ELR (cell line): ENCODE results near the gene CFAP221.

Experiments used
- DNase-seq: peaks from one replicate; pipeline ENCODE4 v3.0.0-alpha.2; 2015; ENCODE audit warnings: low read depth

The CFAP221 gene

DNA sequence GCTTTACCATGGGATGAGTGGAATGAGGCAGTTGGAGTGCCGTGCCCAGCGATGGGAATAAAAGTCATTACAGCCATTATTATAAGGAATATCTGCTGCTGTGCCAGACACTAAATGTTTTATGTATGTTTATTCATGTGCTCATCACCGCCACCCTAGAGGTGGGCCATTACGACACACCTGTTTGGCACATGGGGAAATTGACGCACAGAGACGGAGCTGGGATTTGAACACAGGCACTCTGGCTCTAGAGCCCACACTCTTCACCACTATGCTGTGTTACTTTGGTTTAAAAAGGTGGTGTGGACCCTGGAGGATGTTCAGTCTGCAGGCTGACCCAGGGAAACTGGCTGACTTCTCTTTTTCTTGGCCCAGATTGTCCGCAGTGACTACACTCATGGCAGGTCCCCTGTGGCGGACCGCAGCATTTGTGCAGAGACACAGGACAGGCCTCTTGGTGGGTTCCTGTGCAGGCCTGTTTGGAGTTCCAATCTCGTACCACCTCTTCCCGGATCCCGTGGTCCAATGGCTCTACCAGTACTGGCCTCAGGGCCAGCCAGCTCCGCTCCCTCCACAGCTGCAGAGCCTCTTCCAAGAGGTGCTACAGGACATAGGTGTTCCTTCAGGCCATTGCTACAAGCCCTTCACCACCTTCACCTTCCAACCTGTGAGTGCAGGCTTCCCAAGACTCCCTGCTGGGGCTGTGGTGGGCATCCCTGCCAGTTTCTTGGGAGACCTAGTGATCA lies 136.4 kb downstream of the CFAP221 start:
- no peak for DNase-seq

DNA sequence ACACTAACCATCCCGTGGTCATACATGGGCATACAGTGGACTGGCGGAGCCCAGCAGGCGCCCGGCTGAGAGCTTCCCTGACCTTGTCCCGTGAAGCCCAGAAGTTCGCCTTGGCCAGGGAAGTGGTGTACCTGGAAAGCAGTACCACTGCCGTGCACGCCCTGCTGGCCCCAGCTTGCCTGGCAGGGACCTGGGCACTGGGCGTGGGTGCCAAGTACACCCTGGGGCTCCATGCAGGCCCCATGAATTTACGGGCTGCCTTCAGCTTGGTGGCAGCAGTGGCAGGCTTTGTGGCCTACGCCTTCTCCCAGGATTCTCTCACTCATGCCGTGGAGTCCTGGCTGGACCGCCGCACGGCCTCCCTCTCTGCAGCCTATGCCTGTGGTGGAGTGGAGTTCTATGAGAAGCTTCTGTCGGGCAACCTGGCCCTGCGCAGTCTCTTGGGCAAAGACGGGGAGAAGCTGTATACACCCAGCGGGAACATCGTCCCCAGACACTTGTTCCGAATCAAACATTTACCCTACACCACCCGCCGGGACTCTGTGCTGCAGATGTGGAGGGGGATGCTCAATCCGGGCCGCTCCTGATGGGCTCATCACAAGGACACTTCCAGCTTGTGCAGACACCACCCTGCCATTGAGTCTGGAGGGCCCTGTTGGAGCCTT lies 137.1 kb downstream of the CFAP221 start:
- no peak for DNase-seq

DNA sequence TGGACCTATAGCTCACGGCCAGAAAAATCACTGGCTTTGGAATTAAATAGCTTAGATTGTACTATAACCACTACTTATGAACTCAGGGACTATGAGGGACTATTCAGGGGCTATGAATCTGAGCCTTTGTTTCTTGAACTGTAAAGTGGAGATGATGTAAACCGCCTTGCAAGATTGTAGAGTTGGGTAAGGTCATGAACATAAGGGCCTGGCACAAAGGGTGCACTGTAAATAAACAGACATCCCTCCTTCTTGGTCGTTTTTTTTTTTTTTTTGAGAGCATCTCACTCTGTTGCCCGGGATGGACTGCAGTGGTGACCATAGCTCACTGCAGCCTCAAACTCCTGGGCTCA lies 137.6 kb downstream of the CFAP221 start:
- DNase-seq, result no peak

DNA sequence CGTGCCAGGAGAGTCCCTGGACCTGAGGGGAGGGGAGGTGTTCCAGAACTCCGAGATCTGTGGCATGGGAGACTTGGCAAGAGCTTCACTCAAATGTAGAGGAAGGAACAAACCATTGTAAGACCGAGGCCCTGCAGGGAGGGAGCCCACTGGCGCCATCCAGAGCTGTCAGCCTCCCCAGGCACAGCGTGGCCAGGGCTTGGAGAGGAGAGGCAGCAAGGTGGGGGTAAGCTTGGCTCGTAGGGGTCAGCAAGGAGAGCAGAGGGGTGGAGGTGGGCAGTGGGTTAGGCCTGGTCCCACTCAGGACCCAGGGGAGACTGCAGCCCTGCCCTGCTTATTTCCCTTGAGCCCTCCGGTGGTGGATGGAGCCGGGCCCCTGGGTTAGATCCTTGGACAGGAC lies 138.3 kb downstream of the CFAP221 start:
- DNase-seq, result no peak

DNA sequence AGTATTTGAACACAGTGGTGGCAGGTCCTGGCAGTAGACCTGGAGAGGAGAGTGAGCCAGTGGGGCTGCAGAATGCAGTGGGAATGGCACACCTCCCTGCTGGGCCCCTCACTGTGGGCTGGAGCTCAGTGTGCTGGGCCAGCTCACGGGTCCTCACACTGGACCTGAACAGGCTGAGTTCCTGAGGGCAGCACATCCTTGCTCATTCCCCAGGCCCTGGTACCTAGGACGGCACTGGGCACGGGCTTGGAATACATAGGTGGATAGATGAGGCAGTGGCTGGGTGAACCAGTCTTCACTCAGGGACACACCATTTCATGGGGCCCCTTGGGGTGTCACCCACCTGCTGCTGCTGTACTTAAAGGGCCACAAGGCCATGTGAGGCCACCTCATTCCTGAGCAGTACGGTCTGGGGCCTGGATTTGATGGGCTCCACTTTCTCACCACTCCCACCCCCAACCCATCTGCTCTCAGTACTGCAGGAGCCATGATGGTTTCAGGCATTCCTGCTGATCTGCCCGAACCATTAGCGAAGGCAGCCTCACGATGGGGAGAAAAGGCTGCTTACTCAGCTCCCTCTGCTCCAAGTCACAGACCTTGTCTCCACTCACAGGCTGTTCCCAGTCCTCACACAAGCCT lies 138.9 kb downstream of the CFAP221 start:
- no peak for DNase-seq

DNA sequence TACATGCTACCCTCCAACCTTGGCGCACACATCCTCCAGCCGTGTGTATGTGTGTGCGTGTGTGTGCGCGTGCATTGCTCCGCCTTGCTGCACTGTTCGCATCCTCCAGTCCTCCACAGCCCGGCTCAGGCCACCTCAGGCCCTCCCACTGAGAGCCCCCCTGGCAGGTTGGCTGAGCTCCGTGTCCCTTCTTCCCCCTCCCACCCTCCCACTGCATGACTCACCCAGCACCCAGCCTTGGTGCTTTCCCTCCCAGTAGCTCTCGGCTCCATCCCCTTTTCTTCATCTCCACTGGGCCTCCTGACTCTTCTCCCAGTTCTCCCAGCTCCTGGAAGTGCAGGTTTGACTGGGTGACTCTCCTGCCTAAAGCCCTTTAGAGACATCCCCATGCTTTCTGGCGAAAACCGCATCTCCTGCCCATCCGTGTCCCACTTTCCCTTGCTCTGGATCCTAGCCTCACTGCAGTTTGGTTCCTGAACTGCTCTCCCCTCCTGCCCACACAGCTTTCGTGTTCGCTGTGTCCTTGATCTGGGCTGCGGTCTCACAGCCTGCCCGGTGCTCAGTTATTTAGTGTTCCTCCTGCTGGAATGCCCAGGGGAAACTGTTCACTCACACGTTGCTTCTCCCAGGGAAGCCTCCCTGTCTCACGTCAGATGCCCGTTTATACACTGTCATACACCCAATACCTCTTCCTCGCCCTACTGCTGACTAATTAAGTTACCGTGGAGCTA lies 139.6 kb downstream of the CFAP221 start:
- DNase-seq, result peak; percentile 27

- no peak for DNase-seq
Observed at GRCh38 chr2:119684518-119684917, 140.3 kb downstream of the CFAP221 start.

GRCh38 chr2:119688616-119689015 lies 144.4 kb downstream of the CFAP221 start:
- no peak for DNase-seq

- DNase-seq, result no peak
Observed at GRCh38 chr2:119689218-119689617, 145.0 kb downstream of the CFAP221 start.

- DNase-seq, result no peak
Observed at GRCh38 chr2:119691189-119691588, 146.9 kb downstream of the CFAP221 start.

- DNase-seq, result no peak
Observed at GRCh38 chr2:119691651-119692245, 147.5 kb downstream of the CFAP221 start.

DNA sequence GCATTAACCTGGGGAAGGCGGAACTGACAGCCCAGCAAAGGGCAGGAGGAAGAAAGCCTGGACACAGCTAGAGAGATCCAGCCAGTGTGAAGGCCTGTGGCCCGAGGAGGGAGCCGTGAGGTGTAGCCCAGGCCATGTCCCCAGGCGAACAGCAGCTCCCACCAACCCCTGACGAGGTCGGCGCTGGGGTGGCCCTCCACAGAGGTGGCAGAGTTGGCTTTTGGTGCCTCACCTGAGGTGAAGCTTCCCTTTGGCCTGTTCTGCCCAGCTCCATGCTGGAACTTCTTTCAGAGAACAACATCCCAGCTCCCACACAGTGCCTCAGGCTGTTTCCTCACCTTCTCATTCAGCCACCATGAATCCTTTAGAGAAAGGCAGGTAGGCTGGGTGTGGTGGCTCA lies 148.1 kb downstream of the CFAP221 start:
- no peak for DNase-seq

DNA sequence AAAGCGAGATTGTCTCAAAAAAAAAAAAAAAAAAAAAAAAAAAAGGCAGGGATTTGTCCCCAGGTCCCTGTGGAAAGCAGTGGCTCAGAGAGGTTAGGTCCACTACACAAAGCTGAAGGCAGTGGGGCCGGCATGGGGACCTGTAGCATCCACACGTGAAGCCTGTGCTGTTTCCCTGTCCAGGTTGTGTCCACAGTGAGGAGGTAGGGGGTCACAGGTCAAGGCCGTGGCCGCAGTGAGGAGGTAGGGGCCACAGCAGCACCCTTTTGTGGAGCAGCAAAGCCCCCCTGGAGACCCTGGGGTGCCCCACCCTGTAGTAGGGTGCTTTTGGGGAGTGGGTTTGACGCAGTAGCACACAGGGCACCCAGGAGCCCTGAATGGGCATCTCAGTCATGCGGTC lies 148.7 kb downstream of the CFAP221 start:
- no peak for DNase-seq

GRCh38 chr2:119693567-119693966 lies 149.3 kb downstream of the CFAP221 start:
- no peak for DNase-seq

DNA sequence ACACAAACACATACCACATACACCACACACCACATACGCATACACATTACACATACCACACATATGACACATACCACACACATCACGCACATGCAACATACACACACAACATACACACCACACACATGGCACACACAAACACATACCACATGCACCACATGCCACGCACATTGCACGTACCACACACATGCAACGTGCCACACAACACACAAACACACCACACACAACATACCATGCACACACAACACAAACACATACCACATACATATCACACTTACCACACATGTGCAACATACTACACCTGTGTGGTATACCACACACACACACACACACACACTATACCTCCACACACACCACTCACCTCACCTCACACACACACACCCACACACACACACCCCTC lies 149.7 kb downstream of the CFAP221 start:
- no peak for DNase-seq

DNA sequence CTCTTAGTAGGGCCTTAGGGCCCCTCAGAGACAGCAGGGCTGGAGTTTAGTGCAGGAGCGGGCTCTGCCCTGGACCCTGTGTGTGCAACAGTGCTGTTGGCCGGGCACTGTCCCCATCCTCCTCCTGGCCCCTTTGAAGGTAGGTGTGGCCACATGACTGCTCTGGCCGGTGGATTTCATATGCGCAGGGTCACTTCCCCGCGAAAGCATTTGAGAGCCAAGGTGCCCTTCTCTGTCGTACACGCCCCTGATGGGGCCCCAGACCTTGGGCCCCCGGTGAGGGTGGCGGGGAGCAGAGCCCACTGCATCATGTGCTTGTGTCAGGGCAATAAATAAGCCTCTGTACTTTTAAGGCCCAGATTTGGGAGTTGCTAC lies 150.2 kb downstream of the CFAP221 start:
- DNase-seq, result no peak

GRCh38 chr2:119694845-119695521 lies 150.7 kb downstream of the CFAP221 start:
- no peak for DNase-seq

DNA sequence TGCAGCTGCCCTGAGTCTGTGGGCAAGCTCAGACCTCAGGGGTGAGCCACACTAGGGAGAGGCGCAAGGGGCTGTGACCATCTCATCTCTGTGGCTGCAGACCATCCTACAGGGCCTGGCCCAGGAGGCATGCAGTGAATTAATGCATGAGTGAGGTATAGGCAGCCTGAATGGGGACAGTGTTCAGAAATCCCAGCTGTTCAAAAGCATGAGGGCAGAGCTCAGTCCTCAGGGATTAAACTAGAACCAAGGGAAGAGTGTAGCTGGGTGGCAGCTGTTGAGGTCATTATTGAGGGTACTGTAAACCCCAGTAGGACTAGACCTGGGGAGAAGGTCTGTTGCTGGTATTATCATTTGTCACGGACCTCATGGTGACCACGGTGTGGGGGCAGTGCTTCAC lies 151.8 kb downstream of the CFAP221 start:
- DNase-seq, result no peak

DNA sequence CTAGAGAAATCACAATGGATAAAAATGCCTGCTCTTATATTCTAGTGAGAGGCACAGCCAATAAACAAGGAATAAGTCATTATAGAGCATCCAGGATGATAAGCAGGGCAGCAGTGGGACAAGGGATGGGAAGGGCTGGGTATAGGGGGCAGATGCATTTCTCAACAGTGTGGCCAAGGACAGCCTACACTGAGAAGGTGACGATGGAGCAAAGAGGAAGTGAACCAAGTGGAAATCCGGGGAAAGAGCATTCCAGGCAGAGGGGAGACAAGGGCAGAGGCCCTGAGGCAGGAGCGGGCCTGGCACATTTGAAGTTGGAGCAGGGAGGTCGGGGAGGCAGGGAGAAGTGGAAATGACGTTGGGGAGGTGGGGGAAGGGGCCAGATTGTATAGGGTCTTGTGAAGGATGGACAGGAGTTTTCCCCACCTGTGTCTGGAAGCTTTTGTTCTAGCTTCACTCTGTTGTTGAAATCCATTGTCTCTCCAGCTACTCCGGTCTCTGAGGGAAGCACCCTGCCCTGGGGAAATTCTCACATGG lies 152.3 kb downstream of the CFAP221 start:
- DNase-seq, result no peak

GRCh38 chr2:119697290-119698020 lies 153.2 kb downstream of the CFAP221 start:
- no peak for DNase-seq

GRCh38 chr2:119698246-119698645 lies 154.0 kb downstream of the CFAP221 start:
- DNase-seq, result no peak
